HL-60 (cell line): Measurements from ENCODE around the gene COMMD7.
A peak's percentile ranks its signal among the peaks of the same experiment; 100 is the strongest.

Source experiments
- CTCF ChIP-seq: IDR thresholded peaks from one replicate; pipeline ENCODE4 v1.5.1; 2011; ENCODE audit warnings: low read length, control low read depth, inconsistent platforms; ENCODE audit not compliant: insufficient read depth
- POLR2AphosphoS5 ChIP-seq: IDR thresholded peaks from 2 replicates; pipeline ENCODE4 v1.6.1; 2012; ENCODE audit warnings: low read depth
- REST ChIP-seq: IDR thresholded peaks from 2 replicates; pipeline ENCODE4 v1.6.1; 2012; ENCODE audit warnings: low read depth; ENCODE audit not compliant: insufficient replicate concordance

GRCh38 chr20:32672982-32673851, 70.0 kb downstream of the COMMD7 start:
- TF ChIP-seq CTCF: no peak
- peak; percentile 52; the same call in 1 of the 2 replicates for TF ChIP-seq POLR2AphosphoS5
- TF ChIP-seq REST: peak; percentile 20
